ENCODE data around the gene DNPH1.

Gene DNPH1

GRCh38 chr6:43231735-43232450, 2.6 kb upstream of the DNPH1 start:
- TF ChIP-seq FOXM1 (IDR thresholded peaks at IDR 0.05; ENCODE audit: borderline replicate concordance, low read depth) (no peak), TEAD4 (IDR thresholded peaks at IDR 0.05) (no peak), CREB1 (IDR thresholded peaks at IDR 0.05; ENCODE audit: low read depth) (no peak)

GRCh38 chr6:43231053-43231452, 1.8 kb upstream of the DNPH1 start:
- no peak for TF ChIP-seq TAF1 (IDR thresholded peaks at IDR 0.05; ENCODE audit: low read depth)
- TF ChIP-seq CREB1 (IDR thresholded peaks at IDR 0.05; ENCODE audit: low read depth): no peak
- no peak for TF ChIP-seq FOXM1 (IDR thresholded peaks at IDR 0.05; ENCODE audit: borderline replicate concordance, low read depth)
- TF ChIP-seq EP300 (IDR thresholded peaks at IDR 0.05; ENCODE audit: borderline replicate concordance): no peak
- TF ChIP-seq REST (IDR thresholded peaks at IDR 0.05; ENCODE audit: low read depth): no peak
- no peak for TF ChIP-seq CEBPB (IDR thresholded peaks at IDR 0.05)
- TF ChIP-seq YY1 (IDR thresholded peaks at IDR 0.05; ENCODE audit: low read depth): no peak
- TF ChIP-seq ZBTB7A (IDR thresholded peaks at IDR 0.05; ENCODE audit: low read depth): no peak
- TF ChIP-seq TEAD4 (IDR thresholded peaks at IDR 0.05): no peak
- no peak for TF ChIP-seq MAX (IDR thresholded peaks at IDR 0.05)
- TF ChIP-seq EGR1 (IDR thresholded peaks at IDR 0.05): no peak
- no peak for TF ChIP-seq TCF12 (IDR thresholded peaks at IDR 0.05; ENCODE audit: low read depth)
- no peak for TF ChIP-seq NFIC (IDR thresholded peaks at IDR 0.05)
- no peak for TF ChIP-seq RAD21 (IDR thresholded peaks at IDR 0.05; ENCODE audit: low read depth)
- TF ChIP-seq USF1 (IDR thresholded peaks at IDR 0.05): no peak

GRCh38 chr6:43229803-43230620, 731 bp upstream of the DNPH1 start:
- no peak for TF ChIP-seq EP300 (IDR thresholded peaks at IDR 0.05; ENCODE audit: borderline replicate concordance)
- TF ChIP-seq TCF12 (IDR thresholded peaks at IDR 0.05; ENCODE audit: low read depth): no peak
- TF ChIP-seq USF1 (IDR thresholded peaks at IDR 0.05): no peak
- no peak for TF ChIP-seq NFIC (IDR thresholded peaks at IDR 0.05)
- no peak for TF ChIP-seq ZBTB7A (IDR thresholded peaks at IDR 0.05; ENCODE audit: low read depth)
- no peak for TF ChIP-seq REST (IDR thresholded peaks at IDR 0.05; ENCODE audit: low read depth)
- no peak for TF ChIP-seq CREB1 (IDR thresholded peaks at IDR 0.05; ENCODE audit: low read depth)
- TF ChIP-seq FOXM1 (IDR thresholded peaks at IDR 0.05; ENCODE audit: borderline replicate concordance, low read depth): no peak
- no peak for TF ChIP-seq TEAD4 (IDR thresholded peaks at IDR 0.05)
- TF ChIP-seq MAX (IDR thresholded peaks at IDR 0.05): no peak
- TF ChIP-seq CEBPB (IDR thresholded peaks at IDR 0.05): no peak
- TF ChIP-seq YY1 (IDR thresholded peaks at IDR 0.05; ENCODE audit: low read depth): no peak
- TF ChIP-seq RAD21 (IDR thresholded peaks at IDR 0.05; ENCODE audit: low read depth): no peak
- no peak for TF ChIP-seq TAF1 (IDR thresholded peaks at IDR 0.05; ENCODE audit: low read depth)
- TF ChIP-seq EGR1 (IDR thresholded peaks at IDR 0.05): no peak

- TF ChIP-seq EP300 (IDR thresholded peaks at IDR 0.05; ENCODE audit: borderline replicate concordance): no peak
Measured at GRCh38 chr6:43226192-43226851, 3.0 kb downstream of the DNPH1 start.

- TF ChIP-seq YY1 (IDR thresholded peaks at IDR 0.05; ENCODE audit: low read depth) (no peak), CEBPB (IDR thresholded peaks at IDR 0.05) (no peak), EP300 (IDR thresholded peaks at IDR 0.05; ENCODE audit: borderline replicate concordance) (no peak), EGR1 (IDR thresholded peaks at IDR 0.05) (no peak), NFIC (IDR thresholded peaks at IDR 0.05) (no peak), REST (IDR thresholded peaks at IDR 0.05; ENCODE audit: low read depth) (no peak), USF1 (IDR thresholded peaks at IDR 0.05) (no peak), FOXM1 (IDR thresholded peaks at IDR 0.05; ENCODE audit: borderline replicate concordance, low read depth) (no peak), RAD21 (IDR thresholded peaks at IDR 0.05; ENCODE audit: low read depth) (no peak), TAF1 (IDR thresholded peaks at IDR 0.05; ENCODE audit: low read depth) (no peak), MAX (IDR thresholded peaks at IDR 0.05) (no peak), TEAD4 (IDR thresholded peaks at IDR 0.05) (no peak), ZBTB7A (IDR thresholded peaks at IDR 0.05; ENCODE audit: low read depth) (no peak), CREB1 (IDR thresholded peaks at IDR 0.05; ENCODE audit: low read depth) (no peak), TCF12 (IDR thresholded peaks at IDR 0.05; ENCODE audit: low read depth) (no peak)
Measured at GRCh38 chr6:43223175-43223574, 6.1 kb downstream of the DNPH1 start.
